Loucy (cell line): ENCODE results near the gene LRIG1.

Experiments used
- EZH2phosphoT487 ChIP-seq: fragments of 200-600 bp; IDR thresholded peaks from 2 replicates; pipeline ENCODE4 v1.6.1; 2018; ENCODE audit warnings: antibody characterized with exemption, mild to moderate bottlenecking, moderate library complexity, borderline replicate concordance
- TF ChIP-seq, protein P1 (sequence below): fragments of 200-600 bp; sonication (generic); conservative IDR thresholded peaks from 2 replicates; pipeline ENCODE4 v1.5.1; 2014; ENCODE audit warnings: mild to moderate bottlenecking, antibody characterized with exemption, low read length

DNA sequence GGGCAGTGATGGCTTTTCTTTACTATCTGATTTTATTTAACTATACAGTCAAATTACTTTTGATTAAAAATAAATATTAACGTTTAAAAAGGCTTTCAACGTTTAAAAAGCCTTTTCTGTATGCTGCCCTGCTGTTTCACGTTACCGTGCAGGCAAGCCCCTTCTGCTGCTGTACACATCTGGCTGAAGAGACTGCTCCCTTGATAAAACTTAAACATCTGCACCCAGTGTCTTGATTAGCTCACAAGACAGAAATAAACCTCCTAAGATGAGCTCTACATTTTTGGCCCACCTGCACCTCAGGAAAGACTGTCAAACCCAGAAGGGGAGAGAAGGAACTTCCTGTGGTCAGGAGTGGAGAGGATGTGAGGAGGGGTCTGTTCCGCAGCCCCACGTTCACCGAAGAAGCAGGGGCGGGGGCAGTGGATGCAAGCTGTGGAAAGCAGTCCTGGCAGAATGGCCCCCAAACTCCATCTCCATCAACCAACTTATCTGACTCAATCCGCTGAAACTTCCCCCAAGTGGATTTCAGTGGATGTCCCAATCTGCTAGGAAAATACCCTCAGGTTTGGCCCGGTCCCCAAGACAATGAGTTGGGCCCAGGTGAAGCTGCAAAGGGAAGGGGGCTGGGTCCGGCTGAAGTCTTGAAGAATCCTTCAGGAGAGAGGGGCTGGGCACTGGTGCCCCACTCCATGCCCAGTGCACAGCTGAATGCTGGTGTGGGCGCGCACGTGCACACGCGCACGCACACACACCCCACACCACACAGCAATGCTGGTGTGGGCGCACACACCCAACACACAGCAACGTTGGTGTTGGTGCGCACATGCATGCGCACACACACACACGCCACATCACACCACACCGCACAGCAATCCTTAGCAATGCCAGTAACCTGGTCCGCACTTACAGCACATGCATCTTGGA lies 88.6 kb downstream of the LRIG1 start:
- TF ChIP-seq, protein P1, sequence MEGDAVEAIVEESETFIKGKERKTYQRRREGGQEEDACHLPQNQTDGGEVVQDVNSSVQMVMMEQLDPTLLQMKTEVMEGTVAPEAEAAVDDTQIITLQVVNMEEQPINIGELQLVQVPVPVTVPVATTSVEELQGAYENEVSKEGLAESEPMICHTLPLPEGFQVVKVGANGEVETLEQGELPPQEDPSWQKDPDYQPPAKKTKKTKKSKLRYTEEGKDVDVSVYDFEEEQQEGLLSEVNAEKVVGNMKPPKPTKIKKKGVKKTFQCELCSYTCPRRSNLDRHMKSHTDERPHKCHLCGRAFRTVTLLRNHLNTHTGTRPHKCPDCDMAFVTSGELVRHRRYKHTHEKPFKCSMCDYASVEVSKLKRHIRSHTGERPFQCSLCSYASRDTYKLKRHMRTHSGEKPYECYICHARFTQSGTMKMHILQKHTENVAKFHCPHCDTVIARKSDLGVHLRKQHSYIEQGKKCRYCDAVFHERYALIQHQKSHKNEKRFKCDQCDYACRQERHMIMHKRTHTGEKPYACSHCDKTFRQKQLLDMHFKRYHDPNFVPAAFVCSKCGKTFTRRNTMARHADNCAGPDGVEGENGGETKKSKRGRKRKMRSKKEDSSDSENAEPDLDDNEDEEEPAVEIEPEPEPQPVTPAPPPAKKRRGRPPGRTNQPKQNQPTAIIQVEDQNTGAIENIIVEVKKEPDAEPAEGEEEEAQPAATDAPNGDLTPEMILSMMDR: no peak
- no peak for TF ChIP-seq EZH2phosphoT487
